NCI-H82 (cell line): ENCODE measurements around the gene APOC1.
A peak's percentile ranks its signal among the peaks of the same experiment; 100 is the strongest.
"Not testable (repeated sequence)": the region's sequence is repeated elsewhere in the genome, so short reads cannot be mapped to it uniquely, and the experiment has no call there.

ENCODE experiments used
- DNase-seq: peaks from one replicate; lab custom pipeline; 2025; lab: John Stamatoyannopoulos, UW

APOC1 gene

GRCh38 chr19:44889830-44890365, 24.5 kb upstream of the APOC1 start:
- no peak for DNase-seq

- peak; percentile 100 for DNase-seq
Measured at GRCh38 chr19:44890366-44891015, 23.9 kb upstream of the APOC1 start.

- peak; percentile 54 for DNase-seq
Measured at GRCh38 chr19:44891016-44891882, 23.2 kb upstream of the APOC1 start, which contains the start of gene TOMM40. Gene TOMM40, plus strand, starts transcription at chr19:44891254. Its CDS starts 162 bp downstream, at chr19:44891416.

GRCh38 chr19:44892932-44893331, 21.5 kb upstream of the APOC1 start:
- DNase-seq = no peak

- no peak for DNase-seq
Measured at GRCh38 chr19:44893332-44894051, 20.9 kb upstream of the APOC1 start.

GRCh38 chr19:44894052-44894400, 20.4 kb upstream of the APOC1 start:
- no peak for DNase-seq

GRCh38 chr19:44894946-44895345, 19.5 kb upstream of the APOC1 start:
- DNase-seq = no peak

- DNase-seq = no peak
Measured at GRCh38 chr19:44897835-44898234, 16.6 kb upstream of the APOC1 start.

GRCh38 chr19:44900328-44901244, 13.8 kb upstream of the APOC1 start:
- no peak for DNase-seq

GRCh38 chr19:44903216-44903601, 11.2 kb upstream of the APOC1 start:
- DNase-seq = no peak

GRCh38 chr19:44903602-44904425, 10.6 kb upstream of the APOC1 start:
- DNase-seq = peak; percentile 67

- DNase-seq = peak; percentile 50
Measured at GRCh38 chr19:44904426-44904994, 9.9 kb upstream of the APOC1 start.

GRCh38 chr19:44905437-44906160, 8.8 kb upstream of the APOC1 start, which contains the start of gene APOE:
Gene APOE, plus strand, starts transcription at chr19:44905796. Its CDS starts 829 bp downstream, at chr19:44906625.
- DNase-seq = peak; percentile 69

- no peak for DNase-seq
Measured at GRCh38 chr19:44907613-44908012, 6.8 kb upstream of the APOC1 start.

- DNase-seq = no peak
Measured at GRCh38 chr19:44908074-44908835, 6.2 kb upstream of the APOC1 start.

- DNase-seq = no peak
Measured at GRCh38 chr19:44908836-44909261, 5.6 kb upstream of the APOC1 start.

- no peak for DNase-seq
Measured at GRCh38 chr19:44909775-44910174, 4.6 kb upstream of the APOC1 start.

- not testable (repeated sequence) for DNase-seq
Measured at GRCh38 chr19:44911896-44912295, 2.5 kb upstream of the APOC1 start.
